HG02571 (cell line): ENCODE measurements around the gene VMP1.

Experiments
- ATAC-seq: cut with Tn5 transposase; IDR thresholded peaks from one replicate; pipeline ENCODE4 v1.9.1; 2021; ENCODE audit warnings: mild to moderate bottlenecking, moderate library complexity; ENCODE audit not compliant: unreplicated experiment

Gene VMP1

DNA sequence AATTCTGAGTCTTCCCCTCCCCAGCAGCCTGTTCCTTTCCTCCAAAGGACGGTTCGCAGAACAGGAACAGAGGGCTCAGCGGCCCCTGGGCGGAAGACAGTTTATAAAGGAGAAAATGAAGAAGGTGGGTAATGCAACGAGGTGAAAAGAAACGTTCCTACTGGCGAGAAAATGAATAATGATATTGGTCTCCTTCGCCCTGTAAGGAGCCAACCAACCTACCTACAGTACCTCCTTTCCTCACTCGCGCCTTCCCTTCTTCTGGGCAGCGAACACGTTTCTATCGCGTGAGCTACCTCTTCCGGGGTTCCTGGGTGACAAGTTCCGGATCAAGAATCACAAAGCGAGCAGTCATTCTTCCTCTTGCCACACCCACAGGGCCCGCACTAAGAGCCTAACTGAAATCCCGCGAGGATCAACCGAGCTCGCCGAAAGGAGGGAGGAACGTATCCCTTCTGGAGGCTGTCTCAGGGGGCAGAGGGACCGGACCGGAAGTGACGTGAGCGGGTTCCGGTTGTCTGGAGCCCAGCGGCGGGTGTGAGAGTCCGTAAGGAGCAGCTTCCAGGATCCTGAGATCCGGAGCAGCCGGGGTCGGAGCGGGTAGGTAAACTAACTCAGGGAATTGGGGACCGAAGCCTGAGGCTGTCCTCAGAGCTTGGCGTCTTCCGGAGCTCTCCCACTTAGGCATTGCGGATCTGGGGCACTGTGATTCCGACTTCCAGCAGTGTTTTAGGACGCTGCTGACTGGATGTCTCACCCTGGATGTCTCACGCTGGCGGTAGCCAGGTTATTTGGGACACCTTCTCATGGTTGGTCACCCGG is at the start of gene VMP1, which contains the start of gene PTRH2:
TSS of gene VMP1 (plus strand) at position 506 of the 822 bp plus-strand sequence. CDS start 23,793 bp downstream, outside the sequence.
TSS of gene PTRH2 (minus strand) at position 282 of the 822 bp plus-strand sequence. CDS start 9,452 bp downstream, outside the sequence.
- ATAC-seq, result peak; percentile 92

DNA sequence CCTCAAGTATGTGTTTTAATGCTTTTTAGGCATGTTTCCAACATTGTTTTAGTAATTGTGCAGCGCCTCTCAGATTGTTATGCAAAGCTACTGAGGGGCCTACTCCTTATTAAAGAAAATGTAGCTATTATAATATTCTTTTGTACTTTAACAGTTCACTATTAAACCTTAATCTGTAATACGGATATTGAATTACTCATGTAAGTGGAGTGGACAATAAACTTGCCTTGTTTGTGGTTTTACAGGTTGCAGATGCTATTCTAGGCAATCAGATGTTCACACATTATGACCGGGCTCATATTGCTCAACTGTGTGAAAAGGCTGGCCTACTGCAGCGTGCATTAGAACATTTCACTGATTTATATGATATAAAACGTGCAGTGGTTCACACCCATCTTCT is 41.2 kb upstream of the VMP1 start:
- no peak for ATAC-seq

DNA sequence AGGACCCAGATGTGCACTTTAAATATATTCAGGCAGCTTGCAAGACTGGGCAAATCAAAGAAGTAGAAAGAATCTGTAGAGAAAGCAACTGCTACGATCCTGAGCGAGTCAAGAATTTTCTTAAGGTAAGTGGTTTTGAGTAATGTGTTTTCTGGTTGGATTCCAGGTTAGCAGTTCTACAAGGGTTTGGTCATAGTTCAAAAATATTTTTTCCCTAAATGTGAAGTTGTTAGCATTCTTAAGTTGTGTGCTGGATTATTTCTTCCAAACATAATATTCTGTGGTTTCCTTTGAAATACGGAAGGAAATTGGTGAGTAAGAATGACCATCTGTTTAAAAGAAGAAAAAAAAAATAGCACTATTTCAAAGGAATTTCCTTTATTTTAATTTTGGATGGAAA is 38.6 kb upstream of the VMP1 start:
- no peak for ATAC-seq

DNA sequence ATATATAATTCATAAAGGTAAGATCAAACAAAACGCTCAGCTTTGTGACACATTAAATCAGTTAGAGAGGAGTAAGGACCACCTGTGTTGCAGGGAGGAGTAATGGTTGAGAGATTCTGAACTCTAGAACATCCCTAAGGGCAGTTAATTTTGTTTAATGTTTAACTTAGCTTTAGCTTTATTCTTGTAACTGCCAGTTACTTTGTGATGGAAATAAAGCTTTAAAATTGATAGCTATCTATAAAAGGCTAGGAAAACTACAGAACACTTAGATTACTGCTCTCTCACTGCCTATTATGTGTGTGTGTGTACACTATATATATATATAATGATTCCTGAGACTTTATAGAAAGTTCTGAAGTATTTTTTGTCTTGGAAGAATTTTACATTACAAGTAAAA is 38.0 kb upstream of the VMP1 start:
- ATAC-seq, result no peak

DNA sequence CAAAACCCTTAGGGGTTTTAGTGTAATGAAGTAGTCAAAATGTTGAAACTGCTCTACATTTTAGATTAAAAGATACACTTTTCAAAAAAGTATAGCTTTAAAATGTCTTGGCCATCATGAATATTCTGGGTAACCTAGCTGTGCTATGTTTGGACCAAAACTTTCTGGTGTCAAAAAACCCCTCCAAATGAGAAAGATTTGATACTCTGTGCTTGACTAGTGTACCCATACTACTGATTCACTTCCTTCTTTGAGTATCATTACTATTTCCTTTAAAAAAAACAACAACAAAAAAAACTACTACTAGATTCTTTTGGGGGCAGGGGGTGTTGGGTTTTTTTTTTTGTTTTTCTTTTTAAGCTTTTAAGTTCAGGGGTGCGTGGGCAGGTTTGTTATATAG is 37.5 kb upstream of the VMP1 start:
- ATAC-seq, result no peak

DNA sequence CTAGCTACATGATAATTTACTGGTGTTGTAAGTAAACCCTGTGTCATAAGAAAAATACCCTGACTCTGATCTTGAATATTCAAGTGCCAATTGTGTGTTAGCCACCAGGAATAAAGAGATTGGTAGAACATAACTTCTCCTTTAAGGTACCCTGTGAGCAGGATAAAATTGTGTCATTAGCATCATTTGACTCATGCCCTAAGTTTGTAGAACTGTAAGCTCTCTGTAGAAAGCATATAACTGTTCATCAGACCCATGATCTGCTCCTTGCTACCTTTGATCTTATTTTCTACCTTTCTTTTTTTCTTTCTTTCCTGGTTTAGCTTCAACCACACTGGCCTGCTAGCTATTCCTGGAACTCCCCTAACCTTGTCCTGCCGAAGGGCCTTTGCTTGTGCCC is 36.1 kb upstream of the VMP1 start:
- ATAC-seq, result no peak

DNA sequence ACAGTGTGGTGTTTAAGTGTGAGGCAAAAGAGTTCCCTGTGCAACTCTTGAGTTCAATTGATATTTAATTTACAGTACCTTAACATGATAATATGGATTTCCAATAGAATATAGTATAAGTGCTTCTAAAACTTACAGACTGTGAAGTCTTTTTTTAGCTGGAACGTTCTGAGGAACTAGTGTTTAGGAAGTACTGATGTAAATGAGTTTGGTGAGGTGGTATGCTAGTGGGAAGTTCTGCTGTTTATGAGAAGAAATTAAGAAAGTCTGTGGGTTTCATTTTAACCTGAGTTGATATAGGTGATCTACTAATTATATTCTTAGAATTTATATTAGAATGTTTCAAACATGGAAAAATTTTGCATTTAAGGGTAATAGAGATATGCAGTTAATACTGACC is 32.2 kb upstream of the VMP1 start:
- ATAC-seq, result no peak

DNA sequence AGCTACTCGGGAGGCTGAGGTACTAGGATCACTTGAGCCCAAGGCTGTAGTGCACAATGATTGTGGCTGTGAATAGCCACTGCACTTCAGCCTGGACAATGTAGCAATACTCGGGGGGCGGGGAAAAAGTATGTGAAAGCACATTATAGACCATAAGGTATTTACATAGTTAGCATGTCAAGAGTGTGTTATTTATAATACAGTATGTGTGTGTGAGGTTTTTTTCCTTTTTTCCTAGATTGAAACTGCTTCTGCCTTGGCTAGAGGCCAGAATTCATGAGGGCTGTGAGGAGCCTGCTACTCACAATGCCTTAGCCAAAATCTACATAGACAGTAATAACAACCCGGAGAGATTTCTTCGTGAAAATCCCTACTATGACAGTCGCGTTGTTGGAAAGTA is 30.7 kb upstream of the VMP1 start:
- ATAC-seq, result no peak

DNA sequence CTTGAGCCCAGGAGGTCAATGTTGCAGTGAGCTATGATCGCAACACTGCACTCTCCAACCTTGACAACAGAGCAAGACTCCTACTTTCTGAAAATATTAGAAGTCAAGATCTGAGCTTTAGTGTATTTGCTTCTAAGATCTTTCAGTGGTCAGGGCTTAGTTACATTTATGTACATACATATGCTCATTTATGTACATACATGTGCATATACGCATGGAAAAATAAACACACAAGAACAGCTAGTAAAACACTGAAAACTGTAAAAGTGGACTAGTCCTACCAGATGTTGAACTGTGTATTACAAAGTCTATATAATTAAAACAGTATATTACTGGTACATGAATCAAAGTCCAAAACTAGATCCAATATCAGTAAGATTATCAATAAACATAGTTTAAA is 28.5 kb upstream of the VMP1 start:
- ATAC-seq, result no peak

DNA sequence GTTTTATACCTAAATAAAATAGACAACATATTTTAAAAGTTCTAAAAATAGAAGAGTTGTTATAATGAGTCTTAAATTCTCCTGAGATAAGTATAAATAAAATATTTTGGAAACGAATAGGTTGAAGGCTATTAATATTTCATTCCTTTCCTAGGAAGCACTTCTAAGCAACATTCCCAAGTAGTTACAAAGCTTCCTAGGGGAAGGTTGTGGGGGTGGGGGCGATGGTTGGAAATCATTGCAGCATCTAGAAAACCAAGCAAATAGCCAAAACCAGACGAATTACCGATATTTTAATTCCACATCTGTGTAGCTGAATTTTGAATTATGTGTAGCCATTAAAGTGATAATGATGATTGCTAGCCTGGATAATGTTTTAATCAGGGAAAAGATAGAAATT is 27.1 kb upstream of the VMP1 start:
- ATAC-seq, result no peak

DNA sequence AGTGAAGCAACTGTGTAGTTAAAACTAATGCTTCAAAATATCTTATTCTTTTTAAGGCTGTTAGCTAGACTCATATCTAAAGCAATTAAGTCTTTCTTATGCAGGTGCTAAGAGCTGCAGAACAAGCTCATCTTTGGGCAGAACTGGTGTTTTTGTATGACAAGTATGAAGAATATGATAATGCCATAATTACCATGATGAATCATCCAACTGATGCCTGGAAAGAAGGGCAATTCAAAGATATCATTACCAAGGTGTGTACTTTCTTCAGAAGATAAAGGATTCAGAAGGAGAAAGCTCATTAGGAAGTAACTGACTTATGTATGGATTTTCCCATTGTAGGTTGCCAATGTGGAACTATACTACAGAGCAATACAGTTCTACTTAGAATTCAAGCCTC is 24.2 kb upstream of the VMP1 start:
- no peak for ATAC-seq

DNA sequence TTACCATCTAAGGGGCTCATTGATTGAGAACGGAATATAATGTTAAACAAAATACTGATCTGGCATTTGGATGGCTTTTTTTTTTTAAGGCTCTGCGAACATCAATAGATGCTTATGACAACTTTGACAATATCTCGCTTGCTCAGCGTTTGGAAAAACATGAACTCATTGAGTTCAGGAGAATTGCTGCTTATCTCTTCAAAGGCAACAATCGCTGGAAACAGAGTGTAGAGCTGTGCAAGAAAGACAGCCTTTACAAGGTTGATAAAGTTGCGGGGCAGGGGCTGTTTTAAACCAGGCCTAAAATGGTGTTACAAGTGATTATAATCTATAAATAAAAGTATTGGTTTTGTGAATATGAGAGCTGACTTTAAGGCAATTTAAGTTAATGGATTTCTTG is 22.5 kb upstream of the VMP1 start:
- no peak for ATAC-seq

DNA sequence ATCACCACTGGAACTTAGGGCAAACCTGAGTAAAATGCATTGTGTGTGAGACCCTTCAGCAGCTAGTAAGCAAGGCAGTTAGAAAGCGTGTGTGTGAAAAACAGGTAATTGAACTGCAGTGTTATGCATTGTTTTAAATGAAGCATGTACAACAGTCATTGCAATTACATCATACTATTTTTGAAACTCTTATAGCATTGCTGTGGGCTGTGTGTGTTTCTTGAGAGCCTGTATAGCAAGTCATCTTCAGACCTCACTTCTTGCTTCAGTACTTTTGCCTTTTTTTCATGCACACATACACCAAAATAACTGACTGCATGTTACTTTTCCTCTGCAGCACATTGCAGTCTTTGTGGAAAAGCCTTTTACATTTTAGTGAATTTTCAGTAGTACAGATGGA is 19.4 kb upstream of the VMP1 start:
- no peak for ATAC-seq

DNA sequence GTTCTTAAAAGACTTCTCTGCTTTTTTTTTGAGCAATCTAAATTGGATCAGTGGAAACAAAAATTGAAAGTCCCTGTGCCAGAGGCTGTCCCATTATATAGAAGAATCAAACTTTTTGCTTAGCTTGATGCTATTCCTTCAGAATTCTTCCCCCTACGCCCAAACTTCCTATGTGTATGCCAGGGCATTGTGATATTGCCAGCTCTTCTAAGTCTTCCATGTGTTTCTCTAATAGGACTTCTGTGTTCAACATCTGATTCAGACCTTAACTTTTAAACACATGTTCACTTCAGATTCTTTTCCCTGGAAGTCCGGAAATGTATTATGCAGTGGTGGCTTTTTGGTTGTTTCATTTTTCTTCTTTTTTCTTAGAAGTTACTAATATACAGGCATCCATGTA is 19.0 kb upstream of the VMP1 start:
- ATAC-seq, result no peak

DNA sequence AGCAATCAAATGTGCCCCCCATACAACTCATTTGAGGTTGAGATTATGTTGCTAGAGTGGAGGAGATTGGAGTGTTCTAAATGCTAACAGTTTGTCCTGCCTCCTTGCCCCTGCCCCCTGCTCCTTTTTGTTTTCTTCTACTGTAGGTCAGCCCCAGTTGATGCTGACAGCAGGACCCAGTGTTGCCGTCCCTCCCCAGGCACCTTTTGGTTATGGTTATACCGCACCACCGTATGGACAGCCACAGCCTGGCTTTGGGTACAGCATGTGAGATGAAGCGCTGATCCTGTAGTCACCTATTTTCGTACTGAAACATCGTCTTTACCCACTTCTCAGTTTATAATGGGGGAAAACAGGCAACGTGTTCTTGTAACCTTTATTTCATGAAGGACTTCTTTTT is 13.9 kb upstream of the VMP1 start:
- ATAC-seq, result no peak

DNA sequence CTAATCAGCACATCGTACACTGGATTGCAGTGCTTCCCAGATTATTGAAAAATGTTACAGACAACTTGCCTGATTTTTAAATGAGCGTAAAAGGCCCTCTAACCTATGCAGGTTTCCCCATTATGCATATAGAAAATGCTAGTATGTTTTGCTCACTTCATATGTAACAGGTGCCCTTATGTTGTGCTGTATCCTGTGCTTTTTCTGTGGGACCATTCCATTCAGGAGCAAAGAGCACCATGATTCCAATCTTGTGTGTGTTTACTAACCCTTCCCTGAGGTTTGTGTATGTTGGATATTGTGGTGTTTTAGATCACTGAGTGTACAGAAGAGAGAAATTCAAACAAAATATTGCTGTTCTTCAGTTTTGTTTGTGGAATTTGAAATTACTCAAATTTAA is 13.1 kb upstream of the VMP1 start:
- ATAC-seq, result no peak

DNA sequence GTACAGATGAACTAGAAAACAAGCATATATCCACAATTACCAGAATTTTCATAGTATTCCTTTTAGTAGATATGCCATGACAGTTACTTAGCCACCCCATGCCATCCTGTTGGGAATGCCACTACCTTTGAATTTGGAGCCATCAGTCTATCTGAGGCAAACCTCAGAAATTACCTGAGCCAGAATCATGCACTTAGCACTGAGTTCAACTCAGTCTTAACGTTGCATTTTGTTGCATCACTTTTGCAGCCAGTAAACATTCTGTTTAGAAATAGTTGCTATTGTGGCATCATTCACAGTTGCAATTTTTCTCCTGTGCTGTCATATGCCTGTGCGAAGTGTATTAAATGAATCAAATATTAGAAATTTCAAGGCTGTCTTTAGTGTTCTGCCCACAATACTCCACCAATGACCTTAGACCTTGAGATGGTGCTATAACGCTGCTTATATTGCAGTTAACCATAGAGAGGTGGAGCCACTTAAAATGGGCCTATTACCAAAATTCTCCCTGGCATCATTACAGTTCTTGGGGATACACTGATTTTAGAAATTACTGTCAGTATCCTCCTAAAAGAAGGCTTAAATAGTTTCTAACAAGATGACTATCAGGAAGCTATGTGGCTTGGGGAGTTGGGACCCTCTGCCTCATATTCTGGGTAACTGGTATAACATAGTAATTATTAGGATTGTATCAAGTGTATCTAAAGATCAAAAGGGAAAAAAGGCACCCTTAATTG is 11.3 kb upstream of the VMP1 start:
- no peak for ATAC-seq

DNA sequence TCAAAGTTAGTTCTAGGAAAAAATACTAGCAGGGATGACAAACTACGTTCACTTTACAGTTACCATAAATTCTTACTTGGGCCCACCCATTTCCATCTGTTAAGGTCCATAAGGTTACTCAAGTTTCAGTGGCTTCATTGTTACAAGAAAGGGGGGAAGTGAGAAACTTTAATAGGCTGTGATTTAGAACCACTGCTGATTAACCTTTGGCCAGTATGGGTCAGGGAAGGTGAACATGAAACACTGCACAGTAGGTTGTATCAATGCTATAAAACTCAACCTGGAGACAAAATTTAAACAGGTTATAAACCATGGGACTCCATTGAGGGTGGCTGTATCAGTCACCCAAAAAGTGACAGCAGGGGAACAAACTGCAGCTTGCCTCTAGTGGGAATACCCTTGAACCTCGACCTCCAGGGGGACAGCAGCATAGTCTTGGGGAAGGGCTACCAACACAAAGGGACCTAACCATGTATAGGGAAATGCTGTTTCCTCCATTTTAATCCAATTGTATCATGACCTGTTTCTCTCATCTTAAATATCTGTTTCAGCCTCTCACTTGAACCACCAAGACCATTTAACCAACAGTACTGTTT is 10.7 kb upstream of the VMP1 start:
- ATAC-seq, result no peak

DNA sequence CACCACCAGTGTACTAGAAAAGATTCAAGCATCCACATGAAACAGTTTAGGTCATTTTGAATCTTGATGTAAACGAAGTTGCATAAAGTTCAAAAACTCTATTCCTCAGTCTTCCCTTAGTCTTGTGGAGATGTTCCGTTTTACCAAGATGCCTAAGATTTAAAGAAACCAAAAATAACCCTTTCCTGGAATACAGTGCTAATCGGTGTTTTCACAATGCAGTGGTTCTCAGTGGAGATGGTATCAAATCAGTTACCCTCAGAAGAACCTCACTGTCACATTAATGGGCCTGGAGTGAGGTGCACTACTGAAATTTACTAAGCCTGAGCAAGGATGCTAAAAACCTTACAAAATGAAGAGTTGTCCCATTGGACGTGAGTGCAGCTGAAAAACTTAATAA is 9.3 kb upstream of the VMP1 start:
- ATAC-seq, result no peak

DNA sequence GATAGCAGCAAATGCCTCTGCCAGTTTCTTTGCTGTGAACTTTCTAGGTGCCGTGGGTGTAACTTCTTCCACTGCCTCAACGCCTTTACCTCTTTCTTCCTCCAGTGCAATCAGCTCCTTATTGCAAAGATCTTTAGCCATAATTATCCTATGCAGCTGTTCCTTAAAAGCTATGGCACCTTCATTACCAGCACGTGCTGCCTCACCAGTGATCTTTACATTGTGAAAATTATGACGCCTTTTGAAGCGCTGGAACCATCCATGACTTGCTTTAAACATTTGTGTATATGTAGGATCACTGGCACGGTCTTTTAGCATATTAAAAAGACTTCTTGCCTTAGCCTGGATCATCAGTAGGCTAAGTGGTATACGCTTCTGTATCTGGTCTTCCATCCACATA is 8.2 kb upstream of the VMP1 start:
- no peak for ATAC-seq

DNA sequence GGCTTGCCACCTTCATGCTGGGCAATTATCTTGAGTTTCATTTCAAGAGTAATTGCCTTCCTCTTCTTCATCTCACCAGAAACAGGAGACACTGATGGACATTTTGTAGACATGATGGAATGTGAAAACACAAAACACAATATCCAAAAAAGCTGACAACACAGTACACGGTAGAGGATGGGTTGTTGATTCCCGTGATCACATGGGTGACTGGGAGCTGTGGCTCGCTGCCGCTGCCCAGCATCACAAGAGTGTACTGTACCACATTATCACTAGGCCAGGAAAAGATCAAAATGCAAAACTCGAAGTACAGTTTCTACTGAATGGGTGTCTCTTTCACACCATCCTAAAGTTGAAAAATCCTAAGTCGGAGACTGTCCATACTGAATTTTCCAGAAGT is 7.7 kb upstream of the VMP1 start:
- no peak for ATAC-seq

DNA sequence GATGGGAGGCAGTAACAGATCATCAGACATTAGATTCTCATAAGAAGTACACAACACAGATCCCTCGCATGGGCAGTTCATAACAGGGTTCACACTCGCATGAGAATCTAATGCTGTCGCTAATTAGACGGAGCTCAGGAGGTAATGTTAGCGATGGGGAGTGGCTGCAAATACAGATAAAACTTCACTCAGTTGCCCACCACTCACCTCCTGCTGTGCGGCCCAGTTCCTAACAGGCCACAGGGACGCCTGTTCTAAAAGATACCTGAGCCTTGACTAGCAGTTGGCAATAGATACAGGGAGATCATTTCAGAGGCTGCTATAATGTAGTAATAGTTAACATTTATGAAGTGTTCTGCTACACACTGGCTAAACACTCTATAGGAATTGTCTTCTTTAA is 5.2 kb upstream of the VMP1 start:
- no peak for ATAC-seq
